OCI-LY7 (cell line): ENCODE measurements around the gene TMC7.

Experiments used
- CTCF ChIP-seq: fragments of 200-600 bp; sonication (generic); conservative IDR thresholded peaks from 2 replicates; pipeline ENCODE4 v1.5.1; 2014; ENCODE audit warnings: mild to moderate bottlenecking, antibody characterized with exemption, low read length, moderate library complexity, mixed read lengths
- EZH2phosphoT487 ChIP-seq: fragments of 200-600 bp; sonication (generic); IDR thresholded peaks from 2 replicates; pipeline ENCODE4 v1.6.1; 2018; ENCODE audit warnings: low read depth, borderline replicate concordance, mild to moderate bottlenecking, mixed run types, antibody characterized with exemption, low read length, moderate library complexity, mixed read lengths

GRCh38 chr16:19068237-19068815 lies 84.6 kb downstream of the TMC7 start:
- TF ChIP-seq CTCF (no peak), EZH2phosphoT487 (no peak)
